CD4-positive, CD25-positive, alpha-beta regulatory T cell (primary cell): ENCODE data around the gene SSBP3. TPM values are rescaled to one million over a fixed set of nuclear protein-coding genes. Genes with fewer than 3 reads are reported as not detected.

ENCODE experiments used
- ATAC-seq, 2 donors: fragments of 150-1000 bp; cut with Tn5 transposase; one replicate each; pipeline ENCODE4 v1.10.0; 2021; ENCODE audit warnings: low read depth in 2 of 2, moderate number of reproducible peaks in 2 of 2, moderate library complexity in 1 of 2
- DNase-seq, 3 donors: peaks; one replicate each; pipeline versions ENCODE4 v3.0.0 to v3.0.0-alpha.2; 2012 to 2022; ENCODE audit warnings: mixed read lengths in 1 of 3
- H3K27ac ChIP-seq: one replicate; pipeline ENCODE4 v1.7.0; 2013; ENCODE audit warnings: mild to moderate bottlenecking, low read length; ENCODE audit not compliant: insufficient read depth, poor library complexity, severe bottlenecking
- H3K27me3 ChIP-seq: one replicate; pipeline ENCODE4 v1.7.0; 2013; ENCODE audit warnings: low read length; ENCODE audit not compliant: control insufficient read depth, insufficient read depth
- H3K36me3 ChIP-seq: one replicate; pipeline ENCODE4 v1.7.0; 2013; ENCODE audit warnings: mild to moderate bottlenecking, low read length, moderate library complexity; ENCODE audit not compliant: control insufficient read depth, insufficient read depth
- H3K4me1 ChIP-seq: 2 replicates; pipeline ENCODE4 v1.7.0; 2013; ENCODE audit warnings: mild to moderate bottlenecking, low read length; ENCODE audit not compliant: insufficient read depth, control insufficient read depth, poor library complexity, severe bottlenecking
- H3K4me3 ChIP-seq: one replicate; pipeline ENCODE4 v1.7.0; 2013; ENCODE audit warnings: low read depth, mild to moderate bottlenecking, low read length, moderate library complexity
- H3K9me3 ChIP-seq, 2 experiments: 1 replicate in 1 of 2; 2 replicates in 1 of 2; pipeline ENCODE4 v1.7.0; 2013; ENCODE audit warnings: low read length in 2 of 2, mild to moderate bottlenecking in 1 of 2, moderate library complexity in 1 of 2; ENCODE audit not compliant: control insufficient read depth in 2 of 2
- H3K27ac Mint-ChIP-seq, 3 donors: one replicate each; pipeline ENCODE4 v1.8.0; 2020 to 2022; ENCODE audit warnings: mild to moderate bottlenecking in 3 of 3, mixed read lengths in 3 of 3, moderate library complexity in 2 of 3
- H3K27me3 Mint-ChIP-seq: one replicate; pipeline ENCODE4 v1.8.0; 2022; ENCODE audit warnings: mild to moderate bottlenecking, mixed read lengths
- H3K36me3 Mint-ChIP-seq: one replicate; pipeline ENCODE4 v1.8.0; 2020; ENCODE audit warnings: mixed read lengths
- H3K4me1 Mint-ChIP-seq, 4 donors: one replicate each; pipeline ENCODE4 v1.8.0; 2020 to 2022; ENCODE audit warnings: mixed read lengths in 4 of 4, mild to moderate bottlenecking in 1 of 4
- H3K4me3 Mint-ChIP-seq, 4 donors: one replicate each; pipeline ENCODE4 v1.8.0; 2020 to 2022; ENCODE audit warnings: mild to moderate bottlenecking in 4 of 4, mixed read lengths in 4 of 4, moderate library complexity in 3 of 4
- H3K9me3 Mint-ChIP-seq, 7 donors: one replicate each; pipeline ENCODE4 v1.8.0; 2020 to 2022; ENCODE audit warnings: mixed read lengths in 7 of 7, mild to moderate bottlenecking in 3 of 7, moderate library complexity in 2 of 7
- polyA plus RNA-seq, 4 donors: library from polyadenylated mRNA; unstranded; fragments of 300-500 nt; fragmentation: Illumina TruSeq; gene quantifications; one replicate each; pipeline ENCODE4 v1.2.3, GENCODE V29; 2021
- total RNA-seq: library from RNA; stranded (reverse); gene quantifications from one replicate; pipeline ENCODE4 v1.2.3, GENCODE V29; 2022

Gene SSBP3
- total and polyA plus RNA-seq, 5 donors from 2014 or later: 5.4 to 30.6 (median 7.2) TPM

DNA sequence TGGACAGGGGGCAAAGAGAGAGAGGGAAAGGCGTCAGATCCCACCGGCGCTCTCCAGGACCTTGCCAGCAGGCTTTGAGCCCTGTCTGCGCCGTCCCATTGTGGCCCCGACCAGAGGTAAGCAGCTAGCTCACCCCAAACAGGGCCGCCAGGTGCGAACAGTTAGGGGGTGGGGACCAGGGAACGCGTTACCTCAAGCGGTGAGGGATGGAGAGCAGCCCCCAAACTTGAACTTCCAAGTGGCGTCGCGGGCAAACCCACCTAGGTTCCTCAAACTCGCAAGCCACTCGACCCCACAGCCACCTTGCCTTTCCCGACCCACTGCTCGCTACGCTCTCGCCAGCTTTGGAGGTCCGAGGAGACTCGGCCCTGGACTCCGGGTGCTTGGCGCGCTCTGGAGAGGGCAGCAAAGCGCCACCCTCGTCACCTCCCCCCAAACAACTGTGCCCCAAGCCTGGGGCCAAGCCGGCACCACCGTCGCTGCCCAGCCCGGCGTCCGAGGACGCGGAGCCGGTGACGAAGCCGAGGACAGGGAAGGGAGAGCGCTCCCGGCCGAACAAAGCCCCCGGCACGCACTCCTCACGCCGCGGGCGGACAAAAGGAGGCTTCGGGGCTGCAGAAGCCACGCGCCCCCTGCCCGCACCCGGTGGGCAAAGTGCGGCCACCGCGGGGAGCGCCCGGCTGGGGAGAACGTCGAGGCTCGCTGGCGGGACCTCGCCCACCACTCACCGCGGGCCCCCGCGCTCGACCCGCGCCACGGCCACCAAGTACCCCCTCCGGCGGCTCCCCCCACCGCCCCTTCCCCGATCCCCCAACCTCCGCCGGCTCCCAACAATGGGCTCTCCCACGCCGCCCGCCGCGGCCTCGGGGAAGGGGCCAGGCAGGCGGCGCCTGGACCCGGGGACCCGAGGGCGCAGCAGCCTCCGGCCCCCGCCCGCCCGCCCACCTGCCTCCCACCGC lies 976 bp downstream of the SSBP3 start:
- H3K9me3 ChIP-seq: no peaks in the 10 kb centered on the region
- DNase-seq (peak in 1 of 3 donors; percentile 26), ATAC-seq (no peak)
- no peaks in the 10 kb centered on the region for H3K27me3 ChIP-seq
- peaks cover 0 to 2% (median 0%) of the 10 kb centered on the region in 7 donors for H3K9me3 Mint-ChIP-seq
- H3K27me3 Mint-ChIP-seq: peaks cover 15% of the 10 kb centered on the region
- peak overlapping the region; percentile 80 to 92 (median 88) for H3K4me3 Mint-ChIP-seq
- H3K4me1 Mint-ChIP-seq: peaks cover 35 to 77% (median 62%) of the 10 kb centered on the region in 4 donors
- H3K4me1 ChIP-seq: peaks cover 53% of the 10 kb centered on the region
- no peak overlapping the region for H3K27ac ChIP-seq
- H3K36me3 Mint-ChIP-seq: peaks cover 41% of the 10 kb centered on the region
- peak overlapping the region in 2 of 3 donors; percentile 78 to 83 for H3K27ac Mint-ChIP-seq
- H3K4me3 ChIP-seq: peak overlapping the region; percentile 26
- peaks cover 18% of the 10 kb centered on the region for H3K36me3 ChIP-seq

DNA sequence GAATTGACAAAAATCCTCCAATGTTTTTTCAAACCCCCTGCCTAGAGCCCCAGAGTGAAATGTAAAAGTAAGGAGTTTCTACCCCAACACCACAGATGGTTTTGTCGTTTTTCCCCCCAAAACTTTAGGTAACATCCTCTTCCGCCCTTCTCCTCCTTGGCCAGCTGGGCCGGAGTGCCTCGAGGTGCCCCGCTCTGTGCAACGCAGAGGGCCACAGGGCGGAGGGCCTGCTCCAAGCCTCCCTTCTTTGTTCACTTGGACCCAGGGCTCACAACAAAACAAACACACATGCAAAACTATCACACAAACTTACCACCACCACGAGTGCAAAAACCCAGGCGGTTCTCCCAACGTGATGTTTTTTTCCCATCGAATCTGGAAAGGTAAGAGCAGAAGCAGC lies 1.9 kb downstream of the SSBP3 start:
- ATAC-seq (no peak), DNase-seq (no peak)
- Histone ChIP-seq H3K36me3 (peaks cover 27% of the 10 kb centered on the region), H3K27me3 (no peaks in the 10 kb centered on the region), H3K9me3 (no peaks in the 10 kb centered on the region), H3K27ac (no peak overlapping the region), H3K4me3 (peak overlapping the region; percentile 26), H3K4me1 (peaks cover 47% of the 10 kb centered on the region)
- Mint-ChIP-seq H3K9me3 (peaks cover 0 to 4% (median 0%) of the 10 kb centered on the region in 7 donors), H3K27me3 (peaks cover 15% of the 10 kb centered on the region), H3K4me1 (peaks cover 33 to 77% (median 59%) of the 10 kb centered on the region in 4 donors), H3K4me3 (peak overlapping the region; percentile 80 to 92 (median 88)), H3K36me3 (peaks cover 49% of the 10 kb centered on the region), H3K27ac (peak overlapping the region; percentile 32 to 79 (median 78))

DNA sequence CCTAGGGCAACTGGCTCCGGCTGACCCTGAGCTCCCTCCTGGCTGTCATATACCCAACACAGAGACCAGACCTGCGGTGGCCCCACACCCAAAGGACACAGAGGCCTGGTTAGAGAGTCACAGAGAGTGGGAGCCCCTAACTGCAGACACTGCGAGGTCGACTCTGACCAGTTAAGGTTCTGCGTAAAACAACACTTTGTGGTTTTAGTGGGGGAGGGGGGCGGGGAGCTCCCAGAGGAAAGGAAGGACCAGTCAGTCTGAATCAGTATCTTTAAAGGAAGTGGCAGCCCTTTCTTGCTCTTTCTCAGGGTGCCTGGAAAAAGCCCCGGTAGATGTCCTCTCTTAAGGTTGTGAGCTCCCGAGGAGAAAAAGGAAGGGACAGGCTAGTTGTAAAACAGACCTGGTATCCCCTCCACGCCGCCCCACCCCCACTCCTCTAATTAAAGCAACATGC lies 2.4 kb downstream of the SSBP3 start:
- Histone ChIP-seq H3K27ac (no peak overlapping the region), H3K4me3 (peak overlapping the region; percentile 18), H3K4me1 (peaks cover 42% of the 10 kb centered on the region), H3K27me3 (no peaks in the 10 kb centered on the region), H3K9me3 (no peaks in the 10 kb centered on the region), H3K36me3 (peaks cover 32% of the 10 kb centered on the region)
- peaks cover 54% of the 10 kb centered on the region for H3K36me3 Mint-ChIP-seq
- H3K4me3 Mint-ChIP-seq: peak overlapping the region; percentile 80 to 92 (median 88)
- H3K27me3 Mint-ChIP-seq: peaks cover 15% of the 10 kb centered on the region
- H3K9me3 Mint-ChIP-seq: peaks cover 0 to 4% (median 0%) of the 10 kb centered on the region in 7 donors
- H3K4me1 Mint-ChIP-seq: peaks cover 30 to 77% (median 56%) of the 10 kb centered on the region in 4 donors
- peak in 1 of 3 donors; percentile 16 for DNase-seq
- ATAC-seq: no peak
- H3K27ac Mint-ChIP-seq: peak overlapping the region; percentile 32 to 79 (median 78)

DNA sequence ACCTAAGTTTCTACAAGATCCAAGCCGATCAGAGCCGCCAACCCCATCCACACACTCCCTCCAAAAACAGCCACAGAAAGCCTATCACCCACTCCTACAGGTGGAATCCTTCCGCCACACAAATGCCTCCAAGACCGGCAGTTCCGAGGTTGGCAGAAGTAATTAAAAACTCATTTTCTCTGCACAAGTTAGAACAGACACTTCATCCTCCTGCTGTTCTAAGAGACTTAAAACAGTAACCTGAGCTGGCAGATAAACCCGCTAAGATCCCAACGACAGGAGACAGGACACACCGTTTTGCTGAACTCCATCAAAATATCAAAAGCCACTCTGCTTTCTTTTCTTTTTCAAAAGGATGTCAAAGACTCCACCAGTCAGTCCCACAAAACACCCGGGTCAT lies 2.8 kb downstream of the SSBP3 start:
- peaks cover 30 to 77% (median 53%) of the 10 kb centered on the region in 4 donors for H3K4me1 Mint-ChIP-seq
- peak overlapping the region; percentile 74 to 92 (median 84) for H3K4me3 Mint-ChIP-seq
- H3K36me3 ChIP-seq: peaks cover 36% of the 10 kb centered on the region
- DNase-seq (no peak), ATAC-seq (no peak)
- peaks cover 57% of the 10 kb centered on the region for H3K36me3 Mint-ChIP-seq
- H3K27ac Mint-ChIP-seq: peak overlapping the region in 1 of 3 donors; percentile 78
- H3K27me3 ChIP-seq: no peaks in the 10 kb centered on the region
- peaks cover 38% of the 10 kb centered on the region for H3K4me1 ChIP-seq
- H3K9me3 ChIP-seq: no peaks in the 10 kb centered on the region
- H3K27me3 Mint-ChIP-seq: peaks cover 15% of the 10 kb centered on the region
- H3K27ac ChIP-seq: no peak overlapping the region
- peak overlapping the region; percentile 18 for H3K4me3 ChIP-seq
- peaks cover 0 to 4% (median 0%) of the 10 kb centered on the region in 7 donors for H3K9me3 Mint-ChIP-seq

DNA sequence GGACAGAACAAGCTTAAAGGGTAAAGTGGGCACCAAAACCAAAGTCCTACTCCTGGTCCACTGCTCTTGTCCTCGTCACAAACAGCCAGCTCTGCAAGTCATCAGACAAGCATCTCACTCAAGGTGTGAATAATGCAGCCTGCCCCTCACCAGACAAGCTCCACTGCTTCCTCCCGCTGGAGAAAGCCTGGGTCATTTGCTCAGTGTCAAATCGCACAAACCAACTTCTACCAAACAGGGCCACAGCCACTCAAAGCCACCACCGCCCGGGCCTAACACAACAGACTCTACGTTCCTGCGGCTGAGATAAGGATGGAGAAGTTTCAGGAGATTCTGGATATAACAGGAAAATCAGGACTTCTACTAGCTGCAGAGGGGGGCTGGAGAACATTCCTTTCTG lies 3.3 kb downstream of the SSBP3 start:
- Mint-ChIP-seq H3K36me3 (peaks cover 62% of the 10 kb centered on the region), H3K27me3 (peaks cover 12% of the 10 kb centered on the region), H3K4me3 (peak overlapping the region; percentile 74 to 92 (median 84)), H3K9me3 (peaks cover 0 to 4% (median 0%) of the 10 kb centered on the region in 7 donors), H3K4me1 (peaks cover 30 to 77% (median 49%) of the 10 kb centered on the region in 4 donors), H3K27ac (peak overlapping the region in 2 of 3 donors; percentile 7 to 78)
- no peak overlapping the region for H3K27ac ChIP-seq
- H3K4me3 ChIP-seq: no peak overlapping the region
- H3K9me3 ChIP-seq: no peaks in the 10 kb centered on the region
- DNase-seq: no peak
- ATAC-seq: no peak
- H3K4me1 ChIP-seq: peaks cover 33% of the 10 kb centered on the region
- peaks cover 41% of the 10 kb centered on the region for H3K36me3 ChIP-seq
- no peaks in the 10 kb centered on the region for H3K27me3 ChIP-seq

DNA sequence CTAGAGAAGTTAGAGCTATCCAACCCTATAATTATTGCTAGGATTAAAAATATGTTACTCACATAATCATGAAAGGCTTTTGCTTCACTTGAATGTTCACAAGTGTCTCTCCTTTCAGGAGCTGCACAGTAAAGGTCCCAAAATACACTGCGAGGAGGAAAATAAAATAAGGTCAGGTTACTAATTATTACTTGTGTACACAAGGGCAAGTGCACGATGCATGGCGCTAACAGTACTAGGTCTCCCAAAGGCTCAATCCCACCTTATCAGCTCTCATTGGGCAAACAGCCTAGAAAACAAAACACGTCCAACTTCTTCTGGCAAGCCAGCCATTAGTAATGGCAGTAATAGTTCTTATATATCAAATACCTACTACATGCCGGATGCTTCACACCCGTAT lies 4.4 kb downstream of the SSBP3 start:
- Mint-ChIP-seq H3K9me3 (peaks cover 0 to 2% (median 0%) of the 10 kb centered on the region in 7 donors), H3K4me3 (peak overlapping the region in 2 of 4 donors; percentile 2 to 92), H3K36me3 (peaks cover 65% of the 10 kb centered on the region), H3K4me1 (peaks cover 23 to 77% (median 45%) of the 10 kb centered on the region in 4 donors), H3K27ac (no peak overlapping the region), H3K27me3 (peaks cover 4% of the 10 kb centered on the region)
- H3K27me3 ChIP-seq: no peaks in the 10 kb centered on the region
- DNase-seq (no peak), ATAC-seq (no peak)
- H3K4me1 ChIP-seq: peaks cover 26% of the 10 kb centered on the region
- H3K36me3 ChIP-seq: peaks cover 52% of the 10 kb centered on the region
- H3K9me3 ChIP-seq: no peaks in the 10 kb centered on the region
- H3K27ac ChIP-seq: no peak overlapping the region
- H3K4me3 ChIP-seq: no peak overlapping the region

DNA sequence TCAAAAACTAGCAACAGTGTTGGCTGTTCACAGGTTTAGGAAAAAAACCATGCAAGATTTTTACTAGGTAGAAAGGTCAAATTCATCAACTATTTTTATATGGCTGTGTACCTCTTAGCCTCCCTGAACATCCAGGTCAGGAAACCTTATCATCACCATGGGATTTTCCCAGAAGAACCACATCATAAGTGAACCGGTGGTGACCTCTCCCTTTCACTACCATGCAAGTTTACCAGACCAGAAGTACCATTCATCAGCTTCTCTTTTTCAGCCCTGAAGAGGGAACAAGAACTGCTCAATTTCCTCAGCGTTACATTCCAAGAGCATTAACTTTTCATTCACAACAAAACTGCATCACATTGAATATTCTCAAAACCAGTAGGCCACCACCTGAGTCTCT lies 5.9 kb downstream of the SSBP3 start:
- no peak for DNase-seq
- peak overlapping the region in 1 of 4 donors; percentile 92 for H3K4me3 Mint-ChIP-seq
- peaks cover 4% of the 10 kb centered on the region for H3K27me3 Mint-ChIP-seq
- Histone ChIP-seq H3K4me3 (no peak overlapping the region), H3K36me3 (peaks cover 55% of the 10 kb centered on the region), H3K9me3 (no peaks in the 10 kb centered on the region), H3K27ac (no peak overlapping the region), H3K4me1 (peaks cover 24% of the 10 kb centered on the region), H3K27me3 (no peaks in the 10 kb centered on the region)
- H3K27ac Mint-ChIP-seq: peak overlapping the region in 1 of 3 donors; percentile 39
- peaks cover 70% of the 10 kb centered on the region for H3K36me3 Mint-ChIP-seq
- ATAC-seq: no peak
- peaks cover 23 to 83% (median 46%) of the 10 kb centered on the region in 4 donors for H3K4me1 Mint-ChIP-seq
- peaks cover 0 to 2% (median 0%) of the 10 kb centered on the region in 7 donors for H3K9me3 Mint-ChIP-seq
